ENCODE results near the gene NFKBIB. TPM values are rescaled to one million over a fixed set of nuclear protein-coding genes. Genes with fewer than 3 reads are reported as not detected.
"Not testable (repeated sequence)": the region's sequence is repeated elsewhere in the genome, so short reads cannot be mapped to it uniquely, and the experiment has no call there.

NFKBIB gene
- total RNA-seq, 2 experiments from 2014 or later, result 47.2 to 52.7 TPM

GRCh38 chr19:38922482-38922881 is 22.7 kb downstream of the NFKBIB start:
- no peaks in the 10 kb centered on the region for H3K4me1 Mint-ChIP-seq (ENCODE audit: low read depth)
- H3K9me3 Mint-ChIP-seq, result no peaks in the 10 kb centered on the region
- no peaks in the 10 kb centered on the region for H3K27me3 Mint-ChIP-seq (ENCODE audit: low read depth)
- no peak overlapping the region for H3K27ac Mint-ChIP-seq
- peaks cover 23% of the 10 kb centered on the region for H3K36me3 Mint-ChIP-seq (ENCODE audit: low read depth)
- intact Hi-C loops (cut with micrococcal nuclease), result no loop called here
- H3K4me3 Mint-ChIP-seq, result no peak overlapping the region
- CTCF ChIA-PET, result no interaction called here
- no peak for DNase-seq

DNA sequence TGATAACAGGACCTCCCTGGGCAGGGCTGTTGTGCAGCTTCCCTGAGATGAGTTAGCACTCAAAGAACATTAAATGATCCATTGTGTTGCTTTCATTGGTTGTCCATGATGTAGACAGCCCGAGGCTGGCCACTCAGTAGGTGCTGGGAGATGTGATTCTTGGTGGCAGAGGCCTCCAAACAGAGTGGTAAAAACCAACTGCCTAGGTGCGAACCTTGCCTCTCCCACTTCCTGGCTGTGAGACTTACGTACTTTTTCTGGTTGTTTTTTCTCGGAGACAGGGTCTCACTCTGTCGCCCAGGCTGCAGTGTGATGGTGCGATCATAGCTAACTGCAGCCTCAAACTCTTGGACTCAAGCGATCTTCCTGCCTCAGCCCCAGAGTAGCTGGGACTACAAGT is 24.6 kb downstream of the NFKBIB start:
- H3K27me3 Mint-ChIP-seq (ENCODE audit: low read depth), result no peaks in the 10 kb centered on the region
- CTCF ChIA-PET, result no interaction called here
- H3K27ac Mint-ChIP-seq, result no peak overlapping the region

GRCh38 chr19:38928391-38929001 is 28.7 kb downstream of the NFKBIB start:
- H3K9me3 Mint-ChIP-seq, result no peaks in the 10 kb centered on the region
- intact Hi-C loops (cut with micrococcal nuclease), result no loop called here
- no peak for DNase-seq
- H3K4me3 Mint-ChIP-seq, result peak overlapping the region; percentile 98
- CTCF ChIA-PET, result interaction anchor here (0.7 to 2.1 kb wide), 3 partner anchors 27 to 399 kb away, joined by 4 to 22 read pairs (median 5); partner anchors contain the start of genes NFKBIB, RINL and SIRT2
- peaks cover 27% of the 10 kb centered on the region for H3K36me3 Mint-ChIP-seq (ENCODE audit: low read depth)
- H3K27ac Mint-ChIP-seq, result no peak overlapping the region
- no peaks in the 10 kb centered on the region for H3K27me3 Mint-ChIP-seq (ENCODE audit: low read depth)
- peaks cover 40% of the 10 kb centered on the region for H3K4me1 Mint-ChIP-seq (ENCODE audit: low read depth)

More for the DNA sequence above, 24.6 kb downstream of the NFKBIB start:
- Mint-ChIP-seq H3K9me3 (no peaks in the 10 kb centered on the region), H3K4me1 (ENCODE audit: low read depth) (peaks cover 13% of the 10 kb centered on the region), H3K4me3 (no peak overlapping the region), H3K36me3 (ENCODE audit: low read depth) (peaks cover 23% of the 10 kb centered on the region)
- DNase-seq, result no peak
- intact Hi-C loops (cut with micrococcal nuclease), result no loop called here

GRCh38 chr19:38929929-38930775 is 30.4 kb downstream of the NFKBIB start, which contains the start of gene SARS2:
Gene SARS2, minus strand, starts transcription at chr19:38930763. Its CDS starts 27 bp downstream, at chr19:38930736.
- peaks cover 4% of the 10 kb centered on the region for H3K9me3 Mint-ChIP-seq
- peak within 1 kb of the TSS; percentile 98 for H3K4me3 Mint-ChIP-seq
- CTCF ChIA-PET, result interaction anchor here (0.6 to 2.4 kb wide), 23 partner anchors 9 to 527 kb away, joined by 3 to 22 read pairs (median 4); partner anchors contain the start of genes FAM98C, NFKBIB, RINL and SIRT2
- H3K36me3 Mint-ChIP-seq (ENCODE audit: low read depth), result peaks cover 31% of the 10 kb centered on the region
- peak within 1 kb of the TSS; percentile 96 for H3K27ac Mint-ChIP-seq
- peak; percentile 94 for DNase-seq
- intact Hi-C loops (cut with micrococcal nuclease), result loop anchor here (1.0 to 2.0 kb wide), 12 partner anchors 31 to 595 kb away; partner anchors contain the start of genes CATSPERG, ECH1, FAM98C and NFKBIB
- H3K4me1 Mint-ChIP-seq (ENCODE audit: low read depth), result peaks cover 41% of the 10 kb centered on the region
- no peaks in the 10 kb centered on the region for H3K27me3 Mint-ChIP-seq (ENCODE audit: low read depth)

DNA sequence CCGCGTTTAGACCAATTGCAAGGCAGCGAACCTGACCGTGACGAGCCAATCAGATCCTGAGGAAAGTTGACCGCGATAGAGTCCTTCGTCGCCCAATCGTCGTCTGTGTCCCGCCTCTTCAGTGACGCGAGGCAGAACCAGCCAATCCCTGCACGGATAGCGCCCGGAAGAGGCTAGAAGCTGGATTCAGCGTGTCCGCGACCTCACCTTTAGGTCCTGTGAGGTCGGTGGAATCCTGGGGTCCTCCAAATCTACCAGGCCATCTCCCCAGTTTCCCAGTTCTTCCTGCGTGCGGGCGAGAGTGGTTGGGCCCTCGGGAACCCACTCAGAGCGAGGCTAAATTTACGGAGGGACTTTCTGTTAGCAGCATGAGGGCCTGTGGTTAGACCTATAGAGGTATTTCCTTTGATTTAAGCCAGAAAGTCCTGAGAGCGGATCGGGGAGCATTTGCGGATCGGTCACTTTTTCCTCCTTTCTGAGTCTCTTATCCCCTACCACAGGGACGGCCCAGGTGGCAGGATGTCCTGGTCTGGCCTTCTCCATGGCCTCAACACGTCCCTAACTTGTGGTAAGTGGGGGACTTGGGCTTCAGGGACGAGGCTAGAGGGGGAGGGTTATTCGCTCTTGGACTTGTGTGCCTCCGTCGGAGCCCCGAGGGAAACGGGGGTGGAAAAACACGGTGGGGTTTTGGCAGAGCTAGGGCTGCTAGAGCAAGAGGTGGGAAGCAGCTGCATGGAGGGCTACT is 31.2 kb downstream of the NFKBIB start, which contains the start of gene MRPS12:
Gene MRPS12, plus strand, starts transcription at position 169 of the 745 bp plus-strand sequence. Its CDS starts 351 bp downstream, at position 520.
- peaks cover 31% of the 10 kb centered on the region for H3K36me3 Mint-ChIP-seq (ENCODE audit: low read depth)
- H3K4me3 Mint-ChIP-seq, result peak within 1 kb of the TSS; percentile 98
- DNase-seq, result peak; percentile 99
- CTCF ChIA-PET, result interaction anchor here (0.6 to 2.4 kb wide), 28 partner anchors 9 to 528 kb away, joined by 3 to 22 read pairs (median 4); partner anchors contain the start of genes FAM98C, NFKBIB, RINL and SIRT2
- H3K27me3 Mint-ChIP-seq (ENCODE audit: low read depth), result no peaks in the 10 kb centered on the region
- intact Hi-C loops (cut with micrococcal nuclease), result loop anchor here (1.0 to 2.0 kb wide), 12 partner anchors 32 to 596 kb away; partner anchors contain the start of genes CATSPERG, ECH1, FAM98C and NFKBIB
- H3K27ac Mint-ChIP-seq, result peak within 1 kb of the TSS; percentile 96
- peaks cover 4% of the 10 kb centered on the region for H3K9me3 Mint-ChIP-seq
- peaks cover 41% of the 10 kb centered on the region for H3K4me1 Mint-ChIP-seq (ENCODE audit: low read depth)

GRCh38 chr19:38931521-38931793 is 31.7 kb downstream of the NFKBIB start:
- intact Hi-C loops (cut with micrococcal nuclease), result loop anchor here (2.0 kb wide), 1 partner anchor 529 kb away; the partner anchor contains the start of gene FAM98C
- peaks cover 31% of the 10 kb centered on the region for H3K36me3 Mint-ChIP-seq (ENCODE audit: low read depth)
- H3K4me3 Mint-ChIP-seq, result peak overlapping the region; percentile 98
- peak overlapping the region; percentile 96 for H3K27ac Mint-ChIP-seq
- no peaks in the 10 kb centered on the region for H3K27me3 Mint-ChIP-seq (ENCODE audit: low read depth)
- H3K4me1 Mint-ChIP-seq (ENCODE audit: low read depth), result peaks cover 41% of the 10 kb centered on the region
- peaks cover 4% of the 10 kb centered on the region for H3K9me3 Mint-ChIP-seq
- DNase-seq, result no peak
- CTCF ChIA-PET, result interaction anchor here (0.6 to 2.4 kb wide), 9 partner anchors 8 to 528 kb away, joined by 3 to 13 read pairs (median 3); partner anchors contain the start of gene FAM98C

GRCh38 chr19:38932425-38933179 is 32.8 kb downstream of the NFKBIB start:
- intact Hi-C loops (cut with micrococcal nuclease), result no loop called here
- H3K4me1 Mint-ChIP-seq (ENCODE audit: low read depth), result peaks cover 41% of the 10 kb centered on the region

DNA sequence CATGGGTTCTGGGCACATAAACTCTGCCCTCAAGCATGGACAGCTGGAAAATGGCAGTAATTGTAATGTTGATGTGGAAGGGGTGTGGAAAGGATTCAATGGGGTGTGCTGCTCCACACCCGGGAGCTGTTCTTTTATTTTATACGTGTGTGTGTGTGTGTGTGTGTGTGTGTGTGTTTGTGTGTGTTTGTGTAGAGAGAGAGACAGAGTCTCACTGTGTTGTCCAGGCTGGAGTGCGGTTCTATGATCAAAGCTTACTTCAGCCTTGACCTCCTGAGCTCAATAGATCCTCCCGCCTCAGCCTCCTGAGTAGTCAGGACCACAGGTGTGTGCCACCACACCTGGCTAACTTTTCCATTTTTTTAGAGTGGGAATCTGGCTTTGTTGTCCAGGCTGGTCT is 33.8 kb downstream of the NFKBIB start:
- no peak for DNase-seq
- H3K36me3 Mint-ChIP-seq (ENCODE audit: low read depth), result peaks cover 31% of the 10 kb centered on the region
- no peak overlapping the region for H3K4me3 Mint-ChIP-seq
- intact Hi-C loops (cut with micrococcal nuclease), result no loop called here
- no peak overlapping the region for H3K27ac Mint-ChIP-seq
- H3K4me1 Mint-ChIP-seq (ENCODE audit: low read depth), result peaks cover 36% of the 10 kb centered on the region
- H3K27me3 Mint-ChIP-seq (ENCODE audit: low read depth), result no peaks in the 10 kb centered on the region
- CTCF ChIA-PET, result interaction anchor here (0.5 to 1.7 kb wide), 8 partner anchors 11 to 218 kb away, joined by 3 to 5 read pairs (median 4); partner anchors contain the start of gene NFKBIB
- H3K9me3 Mint-ChIP-seq, result peaks cover 4% of the 10 kb centered on the region

More at GRCh38 chr19:38932425-38933179, 32.8 kb downstream of the NFKBIB start:
- CTCF ChIA-PET, result interaction anchor here (0.5 to 1.7 kb wide), 10 partner anchors 12 to 354 kb away, joined by 3 to 5 read pairs (median 3); partner anchors contain the start of gene NFKBIB
- Mint-ChIP-seq H3K4me3 (peak overlapping the region; percentile 39), H3K27ac (no peak overlapping the region), H3K36me3 (ENCODE audit: low read depth) (peaks cover 31% of the 10 kb centered on the region), H3K27me3 (ENCODE audit: low read depth) (no peaks in the 10 kb centered on the region), H3K9me3 (peaks cover 4% of the 10 kb centered on the region)
- DNase-seq, result peak; percentile 52

DNA sequence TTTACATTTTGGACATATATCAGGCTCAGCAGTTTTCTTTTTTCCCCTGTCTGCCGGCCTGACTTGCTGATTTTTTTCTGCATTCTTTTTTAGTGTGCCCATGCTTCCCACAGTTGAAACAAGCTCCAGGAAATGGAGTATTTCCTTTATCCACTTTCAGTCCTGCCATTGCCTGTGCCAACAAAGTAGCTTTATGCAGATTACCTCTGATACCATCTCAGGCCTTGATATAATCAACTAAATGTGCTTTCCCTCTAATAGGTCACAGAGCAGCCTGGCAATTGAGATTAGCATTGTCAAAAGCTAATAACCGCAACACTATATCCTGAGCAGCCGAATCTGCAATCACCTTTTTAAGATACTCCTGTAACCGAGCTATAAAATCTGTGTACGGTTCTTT is 40.2 kb downstream of the NFKBIB start:
- no peak overlapping the region for H3K27ac Mint-ChIP-seq
- CTCF ChIA-PET, result interaction anchor here (0.8 kb wide), 2 partner anchors 9 to 13 kb away, joined by 3 to 4 read pairs; partner anchors contain the start of genes MRPS12 and SARS2
- peaks cover 3% of the 10 kb centered on the region for H3K36me3 Mint-ChIP-seq (ENCODE audit: low read depth)
- intact Hi-C loops (cut with micrococcal nuclease), result no loop called here
- peaks cover 2% of the 10 kb centered on the region for H3K27me3 Mint-ChIP-seq (ENCODE audit: low read depth)
- peaks cover under 1% of the 10 kb centered on the region for H3K9me3 Mint-ChIP-seq
- peaks cover 2% of the 10 kb centered on the region for H3K4me1 Mint-ChIP-seq (ENCODE audit: low read depth)
- H3K4me3 Mint-ChIP-seq, result no peak overlapping the region
- no peak for DNase-seq

GRCh38 chr19:38941466-38941865 is 41.7 kb downstream of the NFKBIB start:
- CTCF ChIA-PET, result interaction anchor here (0.6 kb wide), 1 partner anchor 20 kb away, joined by 3 read pairs; no protein-coding TSS in a partner anchor
- H3K9me3 Mint-ChIP-seq; intact Hi-C loops (cut with micrococcal nuclease); H3K4me1 Mint-ChIP-seq (ENCODE audit: low read depth); DNase-seq; H3K27ac Mint-ChIP-seq; H3K36me3 Mint-ChIP-seq (ENCODE audit: low read depth); H3K4me3 Mint-ChIP-seq; H3K27me3 Mint-ChIP-seq (ENCODE audit: low read depth): not testable (repeated sequence)

GRCh38 chr19:38941979-38942378 is 42.2 kb downstream of the NFKBIB start:
- peaks cover 2% of the 10 kb centered on the region for H3K4me1 Mint-ChIP-seq (ENCODE audit: low read depth)
- no peak overlapping the region for H3K4me3 Mint-ChIP-seq
- CTCF ChIA-PET, result no interaction called here
- no peak overlapping the region for H3K27ac Mint-ChIP-seq
- peaks cover 2% of the 10 kb centered on the region for H3K27me3 Mint-ChIP-seq (ENCODE audit: low read depth)
- intact Hi-C loops (cut with micrococcal nuclease), result no loop called here
- no peaks in the 10 kb centered on the region for H3K9me3 Mint-ChIP-seq
- H3K36me3 Mint-ChIP-seq (ENCODE audit: low read depth), result no peaks in the 10 kb centered on the region
- DNase-seq, result no peak

Data from activated naive CD4-positive, alpha-beta T cell treated with anti-CD3 and anti-CD28 coated beads for 36 hours (primary cell).